ENCODE results near the gene SLC9A2. TPM values are rescaled to one million over a fixed set of nuclear protein-coding genes. Genes with fewer than 3 reads are reported as not detected.

Gene SLC9A2
- total RNA-seq, 6 experiments from 2014 or later, result not detected

DNA sequence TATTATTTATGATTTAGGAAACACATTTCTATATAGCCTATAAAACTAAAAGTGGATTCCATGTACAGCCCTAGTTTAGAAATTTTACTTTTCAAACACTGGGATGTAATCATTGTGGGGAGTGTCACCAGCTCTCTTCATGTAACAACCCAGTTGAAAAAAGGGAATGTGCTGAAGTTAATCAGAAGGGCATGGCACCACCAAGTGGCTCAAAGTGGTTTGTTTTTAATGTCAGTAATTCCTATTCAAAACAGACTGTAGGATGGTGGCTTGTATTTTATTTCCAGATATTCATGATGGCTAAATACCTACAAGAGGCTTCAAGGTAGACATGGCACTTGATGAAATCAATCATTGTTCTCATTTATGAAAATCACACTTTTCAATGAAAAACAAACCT is 84.4 kb downstream of the SLC9A2 start:
- DNase-seq, result peak; percentile 9
- peak; percentile 66 for TF ChIP-seq CTCF (IDR thresholded peaks at IDR 0.05)
- no peak overlapping the region for H3K4me3 Mint-ChIP-seq
- H3K36me3 Mint-ChIP-seq (ENCODE audit: low read depth), result no peaks in the 10 kb centered on the region
- H3K27me3 Mint-ChIP-seq (ENCODE audit: insufficient read depth), result peaks cover 15% of the 10 kb centered on the region
- H3K27ac Mint-ChIP-seq, result no peak overlapping the region
- no peaks in the 10 kb centered on the region for H3K9me3 Mint-ChIP-seq
- peaks cover 6% of the 10 kb centered on the region for H3K4me1 Mint-ChIP-seq (ENCODE audit: low read depth)

DNA sequence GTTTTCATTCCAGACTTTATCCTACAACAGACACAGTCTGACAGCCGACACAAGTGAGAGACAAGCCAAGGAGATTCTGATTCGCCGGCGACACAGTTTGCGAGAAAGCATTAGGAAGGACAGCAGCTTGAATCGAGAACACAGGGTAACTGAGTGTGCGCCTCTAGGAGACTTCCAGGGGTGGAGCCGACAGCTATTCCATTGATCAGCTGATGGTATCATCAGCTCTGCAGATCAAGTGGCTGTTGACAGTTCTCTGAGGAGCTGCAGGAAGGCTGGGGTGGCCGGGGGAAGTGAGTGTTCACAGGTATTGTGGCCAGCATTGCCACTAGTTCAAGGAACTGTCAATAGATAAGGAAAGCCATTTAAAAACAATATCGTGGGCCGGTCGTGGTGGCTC is 85.2 kb downstream of the SLC9A2 start:
- H3K27me3 Mint-ChIP-seq (ENCODE audit: insufficient read depth), result peaks cover 15% of the 10 kb centered on the region

DNA sequence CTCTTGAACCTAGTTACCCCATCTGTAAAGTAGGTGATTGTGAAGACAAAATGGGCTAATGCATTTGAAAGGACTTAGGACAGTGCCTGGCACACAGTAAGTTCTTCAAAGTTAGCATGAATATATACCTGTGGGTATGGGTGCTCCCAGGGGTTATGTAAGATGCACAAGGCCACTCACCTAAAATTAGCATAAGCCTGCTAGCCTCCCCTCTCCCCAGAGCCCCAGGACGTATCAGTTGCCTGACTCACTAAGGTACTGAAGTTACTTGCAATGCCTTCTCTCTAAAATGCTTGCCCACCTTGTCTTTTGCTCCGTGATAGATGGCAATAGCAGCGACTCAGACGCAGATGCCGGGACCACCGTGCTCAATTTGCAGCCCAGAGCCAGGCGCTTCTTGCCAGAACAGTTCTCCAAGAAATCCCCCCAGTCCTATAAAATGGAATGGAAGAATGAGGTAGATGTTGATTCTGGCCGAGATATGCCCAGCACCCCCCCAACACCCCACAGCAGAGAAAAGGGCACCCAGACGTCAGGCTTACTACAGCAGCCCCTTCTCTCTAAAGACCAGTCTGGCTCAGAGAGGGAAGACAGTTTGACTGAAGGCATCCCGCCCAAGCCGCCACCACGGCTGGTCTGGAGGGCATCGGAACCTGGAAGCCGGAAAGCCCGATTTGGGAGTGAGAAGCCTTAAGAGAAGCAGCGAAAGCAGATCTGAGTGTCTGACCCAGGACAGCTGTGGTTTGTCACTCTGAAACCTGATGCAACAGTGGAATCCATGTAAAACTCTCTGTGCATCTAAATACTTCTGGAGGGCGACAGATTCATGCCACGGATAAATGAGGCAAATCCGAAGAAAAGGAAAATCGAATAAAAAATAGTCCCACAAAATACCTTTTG is 88.7 kb downstream of the SLC9A2 start:
- H3K27ac Mint-ChIP-seq, result no peak overlapping the region
- H3K4me1 Mint-ChIP-seq (ENCODE audit: low read depth), result peaks cover 12% of the 10 kb centered on the region
- H3K36me3 Mint-ChIP-seq (ENCODE audit: low read depth), result no peaks in the 10 kb centered on the region
- no peak for TF ChIP-seq CTCF (IDR thresholded peaks at IDR 0.05)
- H3K9me3 Mint-ChIP-seq, result no peaks in the 10 kb centered on the region
- no peak for DNase-seq
- H3K4me3 Mint-ChIP-seq, result no peak overlapping the region
- H3K27me3 Mint-ChIP-seq (ENCODE audit: insufficient read depth), result peaks cover 9% of the 10 kb centered on the region

More for the DNA sequence above, 85.2 kb downstream of the SLC9A2 start:
- H3K36me3 Mint-ChIP-seq (ENCODE audit: low read depth), result no peaks in the 10 kb centered on the region
- no peak overlapping the region for H3K27ac Mint-ChIP-seq
- peaks cover 12% of the 10 kb centered on the region for H3K4me1 Mint-ChIP-seq (ENCODE audit: low read depth)
- no peak for TF ChIP-seq CTCF (IDR thresholded peaks at IDR 0.05)
- DNase-seq, result no peak
- no peaks in the 10 kb centered on the region for H3K9me3 Mint-ChIP-seq
- H3K4me3 Mint-ChIP-seq, result no peak overlapping the region

DNA sequence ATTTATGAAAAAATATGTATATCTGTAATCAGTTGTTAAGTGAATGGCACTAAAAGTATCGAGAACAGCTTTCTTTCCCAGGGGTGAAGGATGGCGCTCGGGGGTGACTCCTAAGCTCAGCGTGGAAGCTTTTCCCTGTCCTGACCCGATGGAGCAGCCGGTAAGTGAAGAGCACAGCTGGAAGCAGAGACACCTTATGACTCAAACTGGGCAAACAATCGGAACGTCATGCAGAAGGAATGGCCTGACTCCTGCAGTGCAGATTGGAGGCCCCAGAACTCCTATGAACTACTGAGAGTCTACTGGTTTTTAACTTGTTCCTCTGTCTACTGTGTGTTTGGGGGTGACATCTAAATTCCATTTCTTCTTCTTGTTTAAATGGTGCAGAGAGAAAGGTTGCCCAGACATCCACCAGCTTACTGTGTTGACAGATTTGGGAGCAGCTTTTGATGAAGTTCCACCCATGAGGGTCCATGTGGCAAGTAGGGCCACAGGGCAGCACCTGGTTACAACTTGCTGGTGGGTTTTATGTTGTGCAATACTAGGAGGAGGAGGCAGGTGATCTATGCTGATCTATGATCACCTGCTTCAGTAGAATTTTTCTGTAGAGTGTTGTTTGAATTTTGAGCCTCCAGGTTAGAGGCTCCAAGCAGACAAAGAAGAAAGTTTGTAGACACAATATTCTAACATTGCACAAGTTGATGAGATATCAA is 89.7 kb downstream of the SLC9A2 start:
- H3K9me3 Mint-ChIP-seq, result no peaks in the 10 kb centered on the region
- peaks cover 12% of the 10 kb centered on the region for H3K4me1 Mint-ChIP-seq (ENCODE audit: low read depth)
- peak; percentile 25 for DNase-seq
- H3K27me3 Mint-ChIP-seq (ENCODE audit: insufficient read depth), result peaks cover 9% of the 10 kb centered on the region
- H3K4me3 Mint-ChIP-seq, result no peak overlapping the region
- H3K27ac Mint-ChIP-seq, result no peak overlapping the region
- no peak for TF ChIP-seq CTCF (IDR thresholded peaks at IDR 0.05)
- H3K36me3 Mint-ChIP-seq (ENCODE audit: low read depth), result no peaks in the 10 kb centered on the region

DNA sequence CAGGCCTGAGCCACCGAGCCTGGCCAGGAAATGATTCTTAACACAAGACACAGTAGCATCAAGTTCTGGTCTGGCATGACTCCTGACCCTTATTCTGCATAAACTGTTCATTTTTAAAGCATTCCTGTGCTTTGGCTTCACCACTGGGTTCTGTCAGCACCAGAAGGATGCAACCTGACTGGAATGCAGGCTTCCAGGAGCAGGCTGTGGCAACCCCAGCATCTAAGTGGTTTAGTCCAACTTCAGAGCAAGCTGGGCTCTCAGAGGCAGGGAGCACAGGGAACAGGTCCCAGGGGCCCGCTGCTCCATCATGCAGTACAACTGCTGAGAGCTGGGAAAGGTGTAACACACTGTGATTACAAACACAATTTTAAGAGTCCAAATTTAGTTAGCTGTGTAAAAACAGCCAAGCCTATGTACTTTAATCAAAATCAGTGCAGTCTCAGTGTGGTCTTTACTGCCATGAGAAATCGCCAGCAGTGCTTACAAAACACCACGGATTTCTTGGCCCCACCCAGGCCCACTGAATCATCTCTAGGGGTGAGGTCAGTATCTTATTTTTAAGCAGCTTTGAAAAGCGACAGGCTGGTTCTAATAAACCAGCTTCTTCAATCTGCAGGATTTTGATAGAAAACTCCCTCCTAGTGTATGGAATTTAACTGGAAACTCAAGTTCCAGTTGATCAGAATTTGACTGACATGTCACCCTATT is 98.1 kb downstream of the SLC9A2 start:
- Mint-ChIP-seq H3K27me3 (ENCODE audit: insufficient read depth) (no peaks in the 10 kb centered on the region; the same call in 1 of the 2 replicates), H3K4me1 (ENCODE audit: low read depth) (peaks cover 16% of the 10 kb centered on the region), H3K4me3 (no peak overlapping the region), H3K9me3 (no peaks in the 10 kb centered on the region), H3K27ac (peak overlapping the region; percentile 13; the same call in 1 of the 2 replicates), H3K36me3 (ENCODE audit: low read depth) (peaks cover 6% of the 10 kb centered on the region; the same call in 1 of the 2 replicates)
- peak; percentile 49 for DNase-seq
- TF ChIP-seq CTCF (IDR thresholded peaks at IDR 0.05), result no peak
